T-helper 22 cell (primary cell): ENCODE results near the gene SORL1.
"Not testable (repeated sequence)": the region's sequence is repeated elsewhere in the genome, so short reads cannot be mapped to it uniquely, and the experiment has no call there.

ENCODE experiments used
- DNase-seq: peaks from one replicate; pipeline ENCODE4 v3.0.0-alpha.2; 2020; ENCODE audit warnings: low read depth

The SORL1 gene

GRCh38 chr11:121563900-121564822, 112.0 kb downstream of the SORL1 start:
- DNase-seq, result no peak

GRCh38 chr11:121564948-121565684, 113.0 kb downstream of the SORL1 start:
- DNase-seq, result no peak

- no peak for DNase-seq
These were observed 114.4 kb downstream of the SORL1 start for GRCh38 chr11:121566279-121567168.

GRCh38 chr11:121567995-121568394, 115.9 kb downstream of the SORL1 start:
- no peak for DNase-seq

GRCh38 chr11:121569332-121570299, 117.5 kb downstream of the SORL1 start:
- not testable (repeated sequence) for DNase-seq

GRCh38 chr11:121570453-121570852, 118.3 kb downstream of the SORL1 start:
- no peak for DNase-seq

GRCh38 chr11:121571506-121571905, 119.4 kb downstream of the SORL1 start:
- DNase-seq, result no peak

- DNase-seq, result no peak
These were observed 120.5 kb downstream of the SORL1 start for GRCh38 chr11:121572571-121573059.

GRCh38 chr11:121574801-121575200, 122.7 kb downstream of the SORL1 start:
- no peak for DNase-seq

- no peak for DNase-seq
These were observed 123.3 kb downstream of the SORL1 start for GRCh38 chr11:121575250-121575962.

- DNase-seq, result no peak
These were observed 123.8 kb downstream of the SORL1 start for GRCh38 chr11:121575963-121576290.

- no peak for DNase-seq
These were observed 124.4 kb downstream of the SORL1 start for GRCh38 chr11:121576531-121576930.

GRCh38 chr11:121577106-121577848, 125.2 kb downstream of the SORL1 start:
- no peak for DNase-seq

- no peak for DNase-seq
These were observed 126.3 kb downstream of the SORL1 start for GRCh38 chr11:121578251-121578976.

- DNase-seq, result no peak
These were observed 128.0 kb downstream of the SORL1 start for GRCh38 chr11:121580154-121580553.

- DNase-seq, result no peak
These were observed 129.5 kb downstream of the SORL1 start for GRCh38 chr11:121581607-121582006.

- no peak for DNase-seq
These were observed 130.2 kb downstream of the SORL1 start for GRCh38 chr11:121582296-121582695.

GRCh38 chr11:121583825-121584224, 131.7 kb downstream of the SORL1 start:
- DNase-seq, result no peak

GRCh38 chr11:121586750-121587149, 134.6 kb downstream of the SORL1 start:
- no peak for DNase-seq
